Mesenchymal stem cell (in vitro differentiated cells and primary cell): ENCODE results near the gene CD72.

Experiments
- DNase-seq: peaks from one replicate; pipeline ENCODE4 v3.0.0-alpha.2; 2013
- H2AFZ ChIP-seq: one replicate; pipeline ENCODE4 v1.6.1; 2013; ENCODE audit warnings: low read depth, mild to moderate bottlenecking, control low read depth, inconsistent platforms, low read length, moderate library complexity
- H2AK5ac ChIP-seq: 2 replicates; pipeline ENCODE4 v1.6.1; 2013; ENCODE audit warnings: low read length, moderate library complexity, mild to moderate bottlenecking, inconsistent platforms; ENCODE audit not compliant: severe bottlenecking
- H2BK120ac ChIP-seq: one replicate; pipeline ENCODE4 v1.6.1; 2013; ENCODE audit warnings: low read depth, mild to moderate bottlenecking, inconsistent platforms, low read length, moderate library complexity
- H2BK12ac ChIP-seq, 2 experiments: one replicate each; pipeline ENCODE4 v1.6.1; 2013; ENCODE audit warnings: inconsistent platforms in 2 of 2, low read length in 2 of 2, mild to moderate bottlenecking in 2 of 2, moderate library complexity in 2 of 2, control low read depth in 1 of 2
- H2BK15ac ChIP-seq: one replicate; pipeline ENCODE4 v1.6.1; 2013; ENCODE audit warnings: mild to moderate bottlenecking, low read depth, inconsistent platforms; ENCODE audit not compliant: poor library complexity, severe bottlenecking
- H2BK5ac ChIP-seq: 2 replicates; pipeline ENCODE4 v1.6.1; 2013; ENCODE audit warnings: low read depth, mild to moderate bottlenecking, low read length, control low read depth, inconsistent platforms; ENCODE audit not compliant: poor library complexity, severe bottlenecking
- H3K14ac ChIP-seq, 2 experiments: one replicate each; pipeline ENCODE4 v1.6.1; 2013; ENCODE audit warnings: inconsistent platforms in 2 of 2, low read length in 2 of 2, control low read depth in 1 of 2, mild to moderate bottlenecking in 1 of 2, moderate library complexity in 1 of 2
- H3K18ac ChIP-seq, 2 experiments: one replicate each; pipeline ENCODE4 v1.6.1; 2013; ENCODE audit warnings: inconsistent platforms in 2 of 2, low read length in 2 of 2, control low read depth in 1 of 2, low read depth in 1 of 2, mild to moderate bottlenecking in 1 of 2
- H3K23ac ChIP-seq, 2 experiments: one replicate each; pipeline ENCODE4 v1.6.1; 2013; ENCODE audit warnings: inconsistent platforms in 2 of 2, low read length in 2 of 2, mild to moderate bottlenecking in 2 of 2, moderate library complexity in 2 of 2, control low read depth in 1 of 2
- H3K27ac ChIP-seq: 2 replicates; pipeline ENCODE4 v1.5.1; 2013; ENCODE audit warnings: mild to moderate bottlenecking, moderate library complexity, low read length, control low read depth, inconsistent platforms; ENCODE audit not compliant: poor library complexity, severe bottlenecking
- H3K27me3 ChIP-seq, 2 experiments: 2 replicates each; pipeline versions ENCODE4 v1.6.1 to v1.7.0; 2013; ENCODE audit warnings: low read length in 2 of 2, mild to moderate bottlenecking in 2 of 2, moderate library complexity in 2 of 2, control low read depth in 1 of 2, inconsistent platforms in 1 of 2; ENCODE audit not compliant: control insufficient read depth in 1 of 2, insufficient read depth in 1 of 2
- H3K36me3 ChIP-seq, 2 experiments: 2 replicates each; pipeline versions ENCODE4 v1.6.1 to v1.7.0; 2013; ENCODE audit warnings: low read length in 2 of 2, control low read depth in 1 of 2, inconsistent platforms in 1 of 2, low read depth in 1 of 2, mild to moderate bottlenecking in 1 of 2; ENCODE audit not compliant: insufficient read depth in 2 of 2, control insufficient read depth in 1 of 2
- H3K4ac ChIP-seq, 2 experiments: one replicate each; pipeline ENCODE4 v1.6.1; 2013; ENCODE audit warnings: inconsistent platforms in 2 of 2, low read length in 2 of 2, mild to moderate bottlenecking in 2 of 2, moderate library complexity in 2 of 2, control low read depth in 1 of 2, low read depth in 1 of 2
- H3K4me1 ChIP-seq: 2 replicates; pipeline ENCODE4 v1.6.1; 2013; ENCODE audit warnings: low read depth, low read length, control low read depth; ENCODE audit not compliant: control insufficient read depth, insufficient read depth
- H3K4me2 ChIP-seq: 2 replicates; pipeline ENCODE4 v1.6.1; 2013; ENCODE audit warnings: low read length, mild to moderate bottlenecking, inconsistent platforms; ENCODE audit not compliant: poor library complexity, severe bottlenecking
- H3K4me3 ChIP-seq, 2 experiments: 2 replicates each; pipeline versions ENCODE4 v1.5.1 to v1.7.0; 2013; ENCODE audit warnings: low read length in 2 of 2, mild to moderate bottlenecking in 2 of 2, control low read depth in 1 of 2, low read depth in 1 of 2; ENCODE audit not compliant: insufficient read depth in 1 of 2
- H3K79me1 ChIP-seq: replicated peaks from 2 replicates; pipeline ENCODE4 v1.6.1; 2013; ENCODE audit warnings: mild to moderate bottlenecking, control low read depth, low read length, inconsistent platforms; ENCODE audit not compliant: poor library complexity, severe bottlenecking
- H3K9ac ChIP-seq: 2 replicates; pipeline ENCODE4 v1.7.0; 2013; ENCODE audit warnings: mild to moderate bottlenecking, low read length, moderate library complexity
- H3K9me3 ChIP-seq: 2 replicates; pipeline ENCODE4 v1.7.0; 2013; ENCODE audit warnings: mild to moderate bottlenecking, low read length; ENCODE audit not compliant: control insufficient read depth
- H4K8ac ChIP-seq: one replicate; pipeline ENCODE4 v1.6.1; 2013; ENCODE audit warnings: inconsistent platforms, mild to moderate bottlenecking, low read length, moderate library complexity
- H4K91ac ChIP-seq: one replicate; pipeline ENCODE4 v1.6.1; 2013; ENCODE audit warnings: mild to moderate bottlenecking, low read length, inconsistent platforms
- WGBS: methylation state at CpG from one replicate; pipeline ENCODE4 v1.1.7; 2013; ENCODE audit warnings: mixed read lengths; 5-methylcytosine and 5-hydroxymethylcytosine counted together

Gene CD72

GRCh38 chr9:35636135-35636876 is 18.1 kb upstream of the CD72 start:
- Histone ChIP-seq H3K18ac (no peak overlapping the region), H3K27ac (no peak overlapping the region), H3K4me2 (no peak overlapping the region), H2AFZ (no peak overlapping the region), H2BK5ac (no peak overlapping the region), H3K9me3 (no peaks in the 10 kb centered on the region), H3K23ac (no peak overlapping the region), H3K27me3 (no peaks in the 10 kb centered on the region), H4K8ac (no peak overlapping the region), H3K9ac (no peak overlapping the region), H3K4me3 (no peak overlapping the region), H4K91ac (no peak overlapping the region), H3K4me1 (no peaks in the 10 kb centered on the region), H3K79me1 (no peaks in the 10 kb centered on the region), H2AK5ac (no peak overlapping the region), H3K14ac (no peak overlapping the region), H2BK120ac (no peak overlapping the region), H3K36me3 (peaks cover 0 to 4% of the 10 kb centered on the region in 2 experiments), H2BK15ac (no peak overlapping the region), H2BK12ac (no peak overlapping the region), H3K4ac (no peak overlapping the region)
- no peak for DNase-seq
- WGBS = 91% methylated on average over 8 of the region's 9 CpGs

- no peaks in the 10 kb centered on the region for H3K27me3 ChIP-seq
- no peak overlapping the region for H2BK12ac ChIP-seq
- no peak overlapping the region for H4K91ac ChIP-seq
- no peaks in the 10 kb centered on the region for H3K4me1 ChIP-seq
- H3K9me3 ChIP-seq = no peaks in the 10 kb centered on the region
- H3K4me3 ChIP-seq = no peak overlapping the region
- no peak for DNase-seq
- H2BK5ac ChIP-seq = no peak overlapping the region
- no peak overlapping the region for H3K4ac ChIP-seq
- H3K79me1 ChIP-seq = no peaks in the 10 kb centered on the region
- no peak overlapping the region for H2BK15ac ChIP-seq
- no peak overlapping the region for H3K14ac ChIP-seq
- peaks cover 0 to 1% of the 10 kb centered on the region in 2 experiments for H3K36me3 ChIP-seq
- H2AFZ ChIP-seq = no peak overlapping the region
- no peak overlapping the region for H3K4me2 ChIP-seq
- no peak overlapping the region for H3K27ac ChIP-seq
- no peak overlapping the region for H4K8ac ChIP-seq
- H2BK120ac ChIP-seq = no peak overlapping the region
- H2AK5ac ChIP-seq = no peak overlapping the region
- H3K23ac ChIP-seq = no peak overlapping the region
- no peak overlapping the region for H3K18ac ChIP-seq
- H3K9ac ChIP-seq = no peak overlapping the region
These were observed 17.5 kb upstream of the CD72 start for GRCh38 chr9:35635730-35636129.

- DNase-seq = no peak
- H2AFZ ChIP-seq = no peak overlapping the region
- H2BK5ac ChIP-seq = peak overlapping the region; percentile 14
- H2AK5ac ChIP-seq = no peak overlapping the region
- H3K9ac ChIP-seq = no peak overlapping the region
- H3K4me1 ChIP-seq = peaks cover 1% of the 10 kb centered on the region
- H4K8ac ChIP-seq = no peak overlapping the region
- no peaks in the 10 kb centered on the region for H3K27me3 ChIP-seq
- H3K4me2 ChIP-seq = no peak overlapping the region
- H3K4me3 ChIP-seq = no peak overlapping the region
- no peaks in the 10 kb centered on the region for H3K36me3 ChIP-seq
- H3K79me1 ChIP-seq = no peaks in the 10 kb centered on the region
- no peak overlapping the region for H3K4ac ChIP-seq
- H2BK15ac ChIP-seq = no peak overlapping the region
- no peak overlapping the region for H4K91ac ChIP-seq
- H2BK12ac ChIP-seq = no peak overlapping the region
- WGBS = 87% methylated on average over 5 of the region's 5 CpGs
- H3K27ac ChIP-seq = no peak overlapping the region
- H3K14ac ChIP-seq = peak overlapping the region in 1 of 2 experiments; percentile 91
- no peaks in the 10 kb centered on the region for H3K9me3 ChIP-seq
- no peak overlapping the region for H3K18ac ChIP-seq
- H2BK120ac ChIP-seq = no peak overlapping the region
- no peak overlapping the region for H3K23ac ChIP-seq
These were observed 11.4 kb upstream of the CD72 start for GRCh38 chr9:35629597-35629996.

- Histone ChIP-seq H4K8ac (no peak overlapping the region), H2BK120ac (no peak overlapping the region), H3K79me1 (no peaks in the 10 kb centered on the region), H2AK5ac (no peak overlapping the region), H3K36me3 (no peaks in the 10 kb centered on the region), H3K4ac (no peak overlapping the region), H2BK5ac (no peak overlapping the region), H2BK15ac (no peak overlapping the region), H3K27me3 (no peaks in the 10 kb centered on the region), H2BK12ac (no peak overlapping the region), H3K9me3 (no peaks in the 10 kb centered on the region), H3K14ac (peak overlapping the region in 1 of 2 experiments; percentile 79), H3K23ac (no peak overlapping the region), H2AFZ (no peak overlapping the region), H3K27ac (no peak overlapping the region), H3K18ac (no peak overlapping the region), H3K4me2 (no peak overlapping the region), H3K4me1 (peaks cover 1% of the 10 kb centered on the region), H3K9ac (no peak overlapping the region), H3K4me3 (no peak overlapping the region), H4K91ac (no peak overlapping the region)
- DNase-seq = no peak
- 90% methylated on average over 6 of the region's 6 CpGs for WGBS
These were observed 10.3 kb upstream of the CD72 start for GRCh38 chr9:35628389-35628991.
